HEK293 (cell line): ENCODE data around the gene GRAMD1B.

Experiments used
- CTCF ChIP-seq: fragments of 450-650 bp; formaldehyde crosslinking; IDR thresholded peaks from 2 replicates; pipeline ENCODE4 v1.5.1; 2016; ENCODE audit warnings: missing biosample characterization, missing genetic modification characterization
- REST ChIP-seq: fragments of 450-650 bp; formaldehyde crosslinking; IDR thresholded peaks from 2 replicates; pipeline ENCODE4 v1.5.1; 2016; ENCODE audit warnings: missing biosample characterization, missing genetic modification characterization
- TCF7L2 ChIP-seq: IDR thresholded peaks from 2 replicates; pipeline ENCODE4 v1.6.1; 2011; ENCODE audit warnings: low read depth, mild to moderate bottlenecking, inconsistent platforms, low read length, moderate library complexity, borderline replicate concordance
- ZBTB8A ChIP-seq: fragments of 450-650 bp; formaldehyde crosslinking; IDR thresholded peaks from 2 replicates; pipeline ENCODE4 v1.5.1; 2016; ENCODE audit warnings: missing biosample characterization, missing genetic modification characterization
- ZNF10 ChIP-seq: fragments of 450-650 bp; formaldehyde crosslinking; IDR thresholded peaks from 2 replicates; pipeline ENCODE4 v1.5.1; 2017; ENCODE audit warnings: missing biosample characterization, missing genetic modification characterization
- ZNF274 ChIP-seq, 2 experiments: fragments of 200-500 bp in 1 of 2; fragments of 450-650 bp in 1 of 2; sonication (Bioruptor generic) in 1 of 2; formaldehyde crosslinking in 1 of 2; IDR thresholded peaks; 2 replicates each; pipeline versions ENCODE4 v1.5.1 to v1.6.1; 2014 to 2016; ENCODE audit warnings: borderline replicate concordance in 1 of 2, inconsistent platforms in 1 of 2, low read length in 1 of 2, missing biosample characterization in 1 of 2, missing genetic modification characterization in 1 of 2
- ZNF366 ChIP-seq: fragments of 450-650 bp; formaldehyde crosslinking; conservative IDR thresholded peaks from 2 replicates; pipeline ENCODE4 v1.5.1; 2016; ENCODE audit warnings: missing biosample characterization, missing genetic modification characterization
- ZNF561 ChIP-seq: fragments of 450-650 bp; IDR thresholded peaks from 2 replicates; pipeline ENCODE4 v1.5.1; 2018; ENCODE audit warnings: missing biosample characterization, missing genetic modification characterization, borderline replicate concordance
- TF ChIP-seq, protein P1 (sequence below): fragments of 450-650 bp; formaldehyde crosslinking; IDR thresholded peaks from 2 replicates; pipeline ENCODE4 v1.5.1; 2017; ENCODE audit warnings: missing biosample characterization, mild to moderate bottlenecking, missing genetic modification characterization, moderate library complexity

GRCh38 chr11:123477205-123477907 lies 47.3 kb downstream of the GRAMD1B start:
- TF ChIP-seq ZNF561 (tag by site-specific recombination) (no peak), REST (tag by site-specific recombination) (no peak), CTCF (tag by site-specific recombination) (no peak), ZNF274 (IDR thresholded peaks at IDR 0.05; ENCODE audit: low read length) (no peak), ZNF274 (tag by site-specific recombination; IDR thresholded peaks at IDR 0.05; ENCODE audit: borderline replicate concordance) (no peak), ZNF366 (tag by site-specific recombination) (no peak), ZBTB8A (tag by site-specific recombination) (no peak), ZNF10 (no peak), TCF7L2 (no peak)
- TF ChIP-seq, protein P1, sequence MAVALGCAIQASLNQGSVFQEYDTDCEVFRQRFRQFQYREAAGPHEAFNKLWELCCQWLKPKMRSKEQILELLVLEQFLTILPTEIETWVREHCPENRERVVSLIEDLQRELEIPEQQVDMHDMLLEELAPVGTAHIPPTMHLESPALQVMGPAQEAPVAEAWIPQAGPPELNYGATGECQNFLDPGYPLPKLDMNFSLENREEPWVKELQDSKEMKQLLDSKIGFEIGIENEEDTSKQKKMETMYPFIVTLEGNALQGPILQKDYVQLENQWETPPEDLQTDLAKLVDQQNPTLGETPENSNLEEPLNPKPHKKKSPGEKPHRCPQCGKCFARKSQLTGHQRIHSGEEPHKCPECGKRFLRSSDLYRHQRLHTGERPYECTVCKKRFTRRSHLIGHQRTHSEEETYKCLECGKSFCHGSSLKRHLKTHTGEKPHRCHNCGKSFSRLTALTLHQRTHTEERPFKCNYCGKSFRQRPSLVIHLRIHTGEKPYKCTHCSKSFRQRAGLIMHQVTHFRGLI (tag by site-specific recombination), result no peak
